MM.1S (cell line): ENCODE measurements around the gene TUBB4A.

Source experiments
- CTCF ChIP-seq: fragments of 300-600 bp; sonication (generic); IDR thresholded peaks from 2 replicates; pipeline ENCODE4 v1.5.1; 2016; ENCODE audit warnings: antibody characterized with exemption, low read length, mixed read lengths
- EZH2 ChIP-seq: fragments of 300-600 bp; sonication (generic); optimal IDR thresholded peaks from 2 replicates; pipeline ENCODE3; 2017; ENCODE audit warnings: low read depth, mild to moderate bottlenecking, antibody characterized with exemption, low read length, mixed read lengths

GRCh38 chr19:6514089-6514488, 12.0 kb upstream of the TUBB4A start:
- TF ChIP-seq EZH2 (no peak), CTCF (no peak)
